Esophagus muscularis mucosa (tissue), 4 donors: Measurements from ENCODE around the gene LENG8. TPM values are rescaled to one million over a fixed set of nuclear protein-coding genes. Genes with fewer than 3 reads are reported as not detected.

Experiments
- DNase-seq: peaks from one replicate; pipeline ENCODE4 v3.0.0-alpha.2; 2017; ENCODE audit errors: extremely low spot score
- H3K27ac ChIP-seq, 4 donors: fragments of 200-600 bp; sonication (generic); replicated peaks in 1 of 4; 1 replicate in 3 of 4; 2 replicates in 1 of 4; pipeline ENCODE4 v1.5.1; 2016 to 2019; ENCODE audit warnings: mild to moderate bottlenecking in 1 of 4
- H3K27me3 ChIP-seq, 4 donors: fragments of 200-600 bp; sonication (generic); one replicate each; pipeline versions ENCODE4 v1.5.1 to v1.6.0; 2016 to 2019
- H3K36me3 ChIP-seq, 4 donors: fragments of 200-600 bp; sonication (generic); one replicate each; pipeline ENCODE4 v1.5.1; 2016 to 2019
- H3K4me1 ChIP-seq, 4 donors: fragments of 200-600 bp; sonication (generic); one replicate each; pipeline ENCODE4 v1.5.1; 2016 to 2019
- H3K4me3 ChIP-seq, 4 donors: fragments of 200-600 bp; sonication (generic); 1 replicate in 2 of 4; 2 replicates in 2 of 4; pipeline ENCODE4 v1.5.1; 2016 to 2019; ENCODE audit warnings: mild to moderate bottlenecking in 4 of 4, moderate library complexity in 1 of 4
- H3K9me3 ChIP-seq, 4 donors: fragments of 200-600 bp; sonication (generic); 1 replicate in 3 of 4; 2 replicates in 1 of 4; pipeline ENCODE4 v1.5.1; 2016 to 2019
- CTCF ChIP-seq, 3 experiments: fragments of 200-600 bp in 2 of 3; fragments of 450-650 bp in 1 of 3; sonication (generic) in 2 of 3; IDR thresholded peaks; one replicate each; pipeline ENCODE4 v1.5.1; 2017 to 2019; ENCODE audit warnings: antibody characterized with exemption in 3 of 3, mild to moderate bottlenecking in 2 of 3, moderate library complexity in 1 of 3
- EP300 ChIP-seq: sonication (generic); formaldehyde crosslinking; IDR thresholded peaks from one replicate; pipeline ENCODE4 v1.6.1; 2017; ENCODE audit warnings: antibody characterized with exemption
- POLR2A ChIP-seq: fragments of 450-650 bp; IDR thresholded peaks from one replicate; pipeline ENCODE4 v1.6.1; 2017; ENCODE audit warnings: antibody characterized with exemption, moderate library complexity, mild to moderate bottlenecking, low read depth
- POLR2AphosphoS5 ChIP-seq, 2 donors: sonication (generic); formaldehyde crosslinking; IDR thresholded peaks; one replicate each; pipeline ENCODE4 v1.6.1; 2017; ENCODE audit warnings: antibody characterized with exemption in 2 of 2
- WGBS: methylation state at CpG from one replicate; pipeline ENCODE4 v1.1.5; 2018; 5-methylcytosine and 5-hydroxymethylcytosine counted together
- intact Hi-C: fragments of 100-400 bp; cut with DNase I; formaldehyde crosslinking; loops from one replicate; pipeline ENCODE4 v1.15.1; 2023
- total RNA-seq, 4 donors: library from RNA; depleted of rRNA; stranded (reverse); fragments of >200 nt; gene quantifications; one replicate each; pipeline versions ENCODE4 v1.1.0 to v1.2.1, GENCODE V29; 2016

LENG8 gene
- total RNA-seq, 4 donors from 2014 or later: 42.9 to 115 (median 72.2) TPM

GRCh38 chr19:54459282-54460229 is 10.6 kb downstream of the LENG8 start:
- no peaks in the 10 kb centered on the region for H3K27me3 ChIP-seq
- 66% methylated on average over 10 of the region's 16 CpGs for WGBS
- no peak for DNase-seq
- peak overlapping the region in 2 of 4 donors; percentile 97 to 98 for H3K27ac ChIP-seq
- no peaks in the 10 kb centered on the region for H3K9me3 ChIP-seq
- peaks cover 67 to 78% (median 78%) of the 10 kb centered on the region in 4 donors for H3K36me3 ChIP-seq
- no peak overlapping the region for H3K4me3 ChIP-seq
- intact Hi-C loops: no loop called here
- TF ChIP-seq POLR2AphosphoS5 (IDR thresholded peaks at IDR 0.05): no peak
- no peak for TF ChIP-seq CTCF (IDR thresholded peaks at IDR 0.05)
- no peak for TF ChIP-seq POLR2A
- TF ChIP-seq EP300: no peak
- peaks cover 28 to 59% (median 57%) of the 10 kb centered on the region in 4 donors for H3K4me1 ChIP-seq

GRCh38 chr19:54460230-54461005 is 11.4 kb downstream of the LENG8 start:
- H3K27ac ChIP-seq: peak overlapping the region in 3 of 4 donors; percentile 94 to 98 (median 97)
- peaks cover 58 to 70% (median 69%) of the 10 kb centered on the region in 4 donors for H3K36me3 ChIP-seq
- no peaks in the 10 kb centered on the region for H3K9me3 ChIP-seq
- WGBS: 76% methylated on average over 31 of the region's 39 CpGs
- intact Hi-C loops: no loop called here
- no peaks in the 10 kb centered on the region for H3K27me3 ChIP-seq
- H3K4me1 ChIP-seq: peaks cover 29 to 65% (median 61%) of the 10 kb centered on the region in 4 donors
- TF ChIP-seq CTCF (IDR thresholded peaks at IDR 0.05) (no peak), EP300 (no peak), POLR2AphosphoS5 (IDR thresholded peaks at IDR 0.05) (no peak), POLR2A (no peak)
- no peak for DNase-seq
- H3K4me3 ChIP-seq: no peak overlapping the region

GRCh38 chr19:54461210-54461609 is 12.2 kb downstream of the LENG8 start:
- intact Hi-C loops: no loop called here

GRCh38 chr19:54461613-54462012 is 12.6 kb downstream of the LENG8 start:
- H3K27me3 ChIP-seq: no peaks in the 10 kb centered on the region
- TF ChIP-seq CTCF (IDR thresholded peaks at IDR 0.05) (no peak), POLR2AphosphoS5 (IDR thresholded peaks at IDR 0.05) (no peak), EP300 (no peak), POLR2A (no peak)
- no peak for DNase-seq
- 58% methylated on average over 3 of the region's 3 CpGs for WGBS
- no peaks in the 10 kb centered on the region for H3K9me3 ChIP-seq
- peaks cover 29 to 65% (median 62%) of the 10 kb centered on the region in 4 donors for H3K4me1 ChIP-seq
- H3K27ac ChIP-seq: peak overlapping the region; percentile 90 to 98 (median 96)
- H3K36me3 ChIP-seq: peaks cover 46 to 58% (median 57%) of the 10 kb centered on the region in 4 donors
- intact Hi-C loops: no loop called here
- peak overlapping the region in 2 of 4 donors; percentile 68 to 69 for H3K4me3 ChIP-seq

More at GRCh38 chr19:54461210-54461609, 12.2 kb downstream of the LENG8 start:
- H3K4me1 ChIP-seq: peaks cover 29 to 65% (median 62%) of the 10 kb centered on the region in 4 donors
- peaks cover 50 to 62% (median 61%) of the 10 kb centered on the region in 4 donors for H3K36me3 ChIP-seq
- WGBS: 71% methylated on average over 27 of the region's 27 CpGs
- no peak for TF ChIP-seq POLR2AphosphoS5 (IDR thresholded peaks at IDR 0.05)
- no peak for TF ChIP-seq EP300
- no peak for TF ChIP-seq CTCF (IDR thresholded peaks at IDR 0.05)
- no peak for TF ChIP-seq POLR2A
- H3K9me3 ChIP-seq: no peaks in the 10 kb centered on the region
- peak overlapping the region in 3 of 4 donors; percentile 94 to 98 (median 97) for H3K27ac ChIP-seq
- H3K4me3 ChIP-seq: no peak overlapping the region
- no peaks in the 10 kb centered on the region for H3K27me3 ChIP-seq
- DNase-seq: no peak
